HG03457 (cell line): Measurements from ENCODE around the gene TMPRSS13.
"Not testable (repeated sequence)": the region's sequence is repeated elsewhere in the genome, so short reads cannot be mapped to it uniquely, and the experiment has no call there.

Experiments
- ATAC-seq: cut with Tn5 transposase; IDR thresholded peaks from one replicate; pipeline ENCODE4 v1.9.1; 2021; ENCODE audit warnings: moderate number of reproducible peaks; ENCODE audit not compliant: unreplicated experiment

TMPRSS13 gene

DNA sequence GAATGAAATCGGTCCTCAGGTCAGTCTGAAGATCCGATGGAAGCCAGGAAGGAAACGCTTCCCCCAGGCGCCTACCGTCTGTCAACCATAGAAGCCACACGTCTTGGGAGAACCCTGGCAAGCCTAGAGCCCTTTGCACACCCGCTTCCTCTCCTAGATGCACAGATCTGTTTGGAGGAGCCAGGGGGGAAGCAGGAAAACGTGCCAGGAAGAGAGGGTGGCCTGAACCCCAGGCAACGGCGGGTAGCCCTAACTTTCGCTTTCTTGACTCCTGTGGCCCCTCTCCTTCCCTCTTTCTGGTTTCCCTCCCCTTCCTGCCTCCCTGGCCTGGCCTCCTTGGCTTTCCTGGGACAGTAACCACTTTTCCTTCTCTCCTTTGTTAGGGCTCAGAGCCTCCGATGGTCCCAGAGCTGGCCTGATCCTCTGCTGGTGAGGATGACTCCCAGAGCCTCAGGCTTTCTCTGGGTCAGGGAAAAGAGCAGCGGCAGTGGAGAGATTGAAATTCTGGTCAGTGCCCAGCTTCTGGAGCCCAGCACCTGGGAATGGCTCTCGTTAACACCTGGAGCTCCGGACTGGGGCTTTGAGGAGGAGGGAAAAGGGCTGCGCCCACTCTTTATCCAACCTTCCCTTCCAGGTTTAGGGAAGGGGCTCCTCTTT, 54.8 kb downstream of the TMPRSS13 start:
- no peak for ATAC-seq

DNA sequence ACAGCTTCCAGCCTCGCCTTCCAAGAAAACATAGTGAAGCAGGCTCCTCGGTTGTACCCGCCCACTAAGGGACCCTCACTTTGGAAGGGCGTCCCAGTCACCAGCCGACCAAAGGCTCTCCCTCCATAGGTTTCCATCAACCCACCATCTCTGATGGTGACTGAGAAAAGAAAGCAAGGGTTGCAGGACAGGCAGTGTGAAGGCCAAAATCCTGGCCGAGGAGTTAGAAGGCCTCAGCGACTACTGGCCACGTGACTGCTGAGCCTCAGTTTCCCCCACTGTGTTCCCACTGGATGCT, 55.4 kb downstream of the TMPRSS13 start:
- ATAC-seq: no peak

DNA sequence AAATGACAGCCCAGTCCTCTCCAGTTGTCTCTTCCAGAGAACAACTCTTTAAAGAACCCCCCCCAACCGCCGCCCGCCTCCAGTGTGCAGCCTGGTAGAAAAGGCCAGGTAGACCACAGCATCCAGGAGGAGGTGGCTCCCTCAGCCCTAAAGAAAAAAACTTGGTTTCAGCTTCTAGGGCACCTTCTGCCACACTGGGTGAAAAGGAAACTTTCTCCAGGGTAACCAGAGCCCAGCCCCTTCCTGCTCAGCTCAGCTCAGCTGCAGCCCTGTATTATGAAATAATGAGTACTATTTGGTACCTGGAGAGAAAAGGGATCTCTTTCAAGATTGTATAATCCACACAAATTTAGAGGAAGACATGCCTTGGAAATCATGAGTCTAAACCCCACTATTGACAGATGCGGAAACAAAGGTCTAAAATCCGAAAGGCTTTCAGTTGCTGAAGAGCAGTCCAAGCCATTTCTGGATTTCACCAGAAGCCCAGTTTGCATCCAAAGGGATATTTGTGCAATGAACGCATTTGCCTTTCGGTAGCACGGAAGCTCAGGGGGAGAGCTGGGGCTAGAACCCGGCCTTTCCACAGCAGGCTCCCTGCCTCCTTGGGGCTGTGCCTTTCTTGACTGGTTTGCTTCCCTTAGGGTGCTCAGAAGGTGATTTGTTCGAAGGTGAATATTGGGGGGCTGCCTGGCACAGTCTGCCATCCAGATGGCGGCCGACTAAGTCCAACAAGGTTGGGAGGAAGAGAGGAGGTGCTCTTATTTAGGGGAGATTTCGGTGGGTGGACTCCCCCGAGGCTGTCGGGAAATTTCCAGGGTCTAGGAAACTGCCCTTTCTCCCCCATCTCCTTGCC, 56.0 kb downstream of the TMPRSS13 start:
- ATAC-seq: no peak

DNA sequence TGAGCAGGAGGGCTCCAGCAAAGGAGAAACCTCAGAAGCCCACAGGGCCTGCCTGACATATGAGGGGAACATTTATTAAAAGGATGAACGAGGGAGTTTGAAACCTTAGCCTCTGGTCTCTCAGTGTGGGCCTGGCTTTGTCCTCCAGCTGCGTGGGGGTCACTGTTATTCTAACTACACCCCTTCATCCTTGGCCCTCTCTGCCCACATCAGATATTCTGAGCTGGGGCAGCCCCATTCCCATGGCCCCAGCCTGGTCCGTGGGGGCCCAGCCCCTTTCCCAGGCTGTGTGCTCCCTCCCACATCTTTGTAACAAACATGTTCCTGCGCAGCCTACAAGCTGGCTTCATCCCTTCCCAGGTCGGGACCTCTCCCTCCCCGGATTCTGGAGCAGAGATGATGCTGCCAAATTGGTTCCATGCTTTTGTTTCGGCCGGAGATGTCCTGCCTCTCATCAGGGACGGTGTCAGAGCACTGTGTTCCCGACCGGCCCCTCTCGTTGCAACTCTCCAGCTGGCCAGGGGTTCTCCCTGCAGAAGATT, 56.7 kb downstream of the TMPRSS13 start:
- no peak for ATAC-seq

DNA sequence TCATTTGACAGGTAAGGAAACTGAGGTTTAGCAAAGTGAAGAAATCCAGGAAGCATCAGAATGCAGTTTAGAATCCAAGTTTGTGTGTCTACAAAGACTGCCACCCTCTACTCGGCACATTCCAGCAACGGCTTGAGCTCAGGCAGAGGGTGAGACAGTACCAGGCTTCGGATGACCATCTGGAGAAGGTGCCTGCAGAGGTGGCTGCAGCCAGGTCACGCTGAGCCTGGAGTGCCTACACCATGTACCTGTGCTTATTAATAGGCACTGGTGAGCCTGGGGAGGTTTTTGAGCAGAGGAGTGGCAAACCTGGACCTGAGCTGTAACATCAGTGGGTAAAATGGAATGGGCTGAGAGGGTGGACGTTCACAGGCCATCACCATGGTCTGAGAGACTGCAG, 57.4 kb downstream of the TMPRSS13 start:
- no peak for ATAC-seq

DNA sequence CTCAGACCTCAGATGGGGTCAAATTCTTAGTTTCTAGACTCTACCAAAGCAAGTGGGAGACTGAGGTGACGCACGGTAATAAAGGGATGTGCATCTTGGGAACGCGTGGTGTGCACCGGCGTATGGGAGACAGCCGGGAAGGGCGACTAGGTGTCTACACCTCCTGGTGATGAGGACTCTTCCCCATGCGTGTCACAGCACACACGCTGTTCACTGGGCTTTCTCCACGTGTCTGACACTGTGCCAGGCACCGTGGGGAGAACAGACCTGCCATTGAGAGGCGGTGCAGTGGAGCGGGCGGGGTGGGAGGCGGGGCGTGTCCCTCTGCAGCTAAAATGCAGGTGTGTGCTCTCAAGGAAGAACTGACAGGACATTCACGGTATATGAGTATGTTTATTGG, 58.0 kb downstream of the TMPRSS13 start:
- ATAC-seq: no peak

DNA sequence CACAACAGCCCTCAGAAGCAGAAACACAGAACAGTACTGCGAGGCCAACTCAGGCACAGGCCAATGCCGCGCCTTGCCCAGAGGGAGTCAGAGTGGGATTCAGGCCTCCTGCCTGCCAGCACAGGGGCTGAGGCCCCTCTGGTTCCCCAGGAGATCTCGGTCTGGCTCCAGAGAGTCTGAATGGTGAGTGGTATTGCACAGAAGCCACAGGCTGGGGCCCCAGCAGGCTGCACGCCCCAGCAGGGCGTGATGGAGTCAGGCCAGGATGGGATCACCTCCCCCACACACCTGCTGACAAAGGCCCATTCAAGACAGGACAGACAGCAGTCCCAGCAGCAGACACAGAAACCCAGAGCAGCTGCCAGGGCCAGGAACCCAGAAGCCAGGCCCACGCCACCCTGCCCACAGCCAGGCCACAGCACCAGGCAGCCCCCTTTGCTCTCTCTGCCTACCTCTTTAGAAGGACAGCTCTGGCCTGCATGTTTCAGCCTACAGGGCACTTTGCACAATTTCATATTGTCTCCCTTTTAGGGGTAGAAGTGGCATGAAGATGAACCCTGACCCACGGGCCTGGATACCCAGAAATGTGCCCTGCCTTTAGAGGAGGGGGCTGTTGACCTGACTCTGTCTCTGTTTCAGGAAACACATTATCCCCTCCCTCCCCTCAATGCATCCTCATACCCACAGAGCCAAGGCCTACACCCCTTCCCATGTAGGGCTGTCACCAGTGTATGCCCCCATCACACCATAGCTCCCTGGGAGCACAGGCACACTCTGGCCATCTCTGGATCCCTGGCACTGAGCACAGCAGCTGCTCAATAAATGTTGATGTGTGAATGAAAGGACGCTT, 58.9 kb downstream of the TMPRSS13 start:
- ATAC-seq: no peak

DNA sequence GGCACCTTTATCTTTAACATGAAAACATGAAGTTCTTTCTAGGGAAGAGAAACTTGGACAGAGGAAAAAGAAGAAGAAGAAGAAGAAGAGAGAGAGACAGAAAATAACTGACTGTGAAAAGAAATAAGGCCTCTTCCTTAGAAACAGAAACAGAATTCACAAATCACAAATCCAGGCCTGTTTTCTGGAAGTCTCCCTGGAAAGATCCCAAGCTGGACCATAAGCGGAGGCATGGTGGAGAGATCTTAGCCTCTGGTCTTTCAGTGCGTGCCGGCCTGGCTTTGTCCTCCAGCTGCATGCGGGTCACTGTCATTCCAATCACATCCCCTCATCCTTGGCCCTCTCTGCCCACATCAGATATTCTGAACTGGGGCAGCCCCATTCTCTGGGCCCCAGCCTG, 59.6 kb downstream of the TMPRSS13 start:
- ATAC-seq: no peak

DNA sequence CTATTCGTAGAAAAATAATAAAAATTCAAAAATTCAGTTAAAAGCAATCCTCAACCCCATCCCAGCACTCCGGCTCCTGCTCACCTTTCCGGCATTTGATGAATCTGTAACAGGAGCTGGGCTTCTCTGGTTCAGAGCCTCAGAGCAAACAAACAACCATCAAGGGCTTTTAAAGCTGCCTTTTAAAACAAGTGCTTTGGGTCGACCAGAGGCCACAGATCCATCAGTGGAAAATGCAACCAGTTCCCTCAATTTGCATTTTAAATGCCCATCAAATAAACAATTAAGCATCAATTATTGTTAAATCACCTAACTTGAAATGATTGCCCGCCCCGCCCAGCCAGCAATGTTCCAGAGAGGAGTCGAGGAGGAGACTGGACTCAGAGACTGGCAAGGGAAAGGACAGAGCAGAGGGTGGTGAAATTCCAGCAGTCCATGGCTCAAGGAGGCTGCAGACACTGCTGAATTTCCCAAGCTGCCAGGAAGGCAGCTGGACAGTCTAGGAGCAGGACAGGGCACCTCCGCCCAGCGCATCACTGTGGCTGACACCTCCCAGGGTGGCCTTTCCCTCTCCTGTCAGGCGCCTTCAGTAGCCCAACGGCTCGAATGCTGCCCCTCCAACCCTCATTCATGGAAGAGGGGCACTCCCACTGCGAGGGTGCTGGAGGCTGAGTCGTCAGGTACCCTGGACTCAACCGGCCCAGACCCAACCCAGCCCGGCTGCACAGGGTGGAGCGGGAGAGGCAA, 60.2 kb downstream of the TMPRSS13 start:
- ATAC-seq: no peak

DNA sequence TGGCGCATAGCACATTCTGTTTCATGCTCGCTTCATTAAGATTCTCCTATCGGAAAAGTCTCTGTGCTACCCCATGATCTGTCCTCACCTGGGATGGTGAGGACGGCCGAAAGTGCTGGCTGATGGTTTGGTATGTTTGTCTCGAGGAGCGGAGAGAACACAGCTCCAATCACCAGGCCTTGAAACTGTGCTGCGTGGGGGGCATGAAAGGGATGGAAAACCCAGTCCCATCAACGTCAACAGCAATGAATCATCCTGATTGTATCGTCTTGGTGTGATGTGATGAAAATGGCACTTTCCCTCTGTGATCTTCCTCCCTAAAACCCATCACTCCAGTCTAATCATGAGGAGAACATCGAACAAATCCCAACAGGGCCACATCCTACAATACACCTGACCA, 61.1 kb downstream of the TMPRSS13 start:
- no peak for ATAC-seq

DNA sequence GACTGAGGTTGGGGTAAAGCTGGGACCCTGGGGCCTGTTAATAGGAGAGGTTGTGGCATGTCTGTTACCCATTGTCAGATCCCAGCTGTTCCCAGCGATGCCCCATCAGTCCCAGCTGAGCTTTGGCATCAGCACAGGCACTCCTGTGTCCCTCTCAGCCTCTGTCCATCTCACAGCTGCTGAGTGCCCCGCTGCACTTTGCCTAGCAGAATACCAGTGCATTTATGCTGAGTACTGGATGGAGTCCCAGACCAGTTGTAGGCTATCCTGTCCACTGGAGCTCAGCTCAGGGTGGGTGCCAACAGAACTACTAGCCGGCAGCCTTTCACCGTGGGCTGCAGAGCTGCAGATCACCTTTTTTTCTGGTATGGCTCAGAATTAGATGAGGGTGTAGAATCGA, 62.7 kb downstream of the TMPRSS13 start:
- ATAC-seq: no peak

DNA sequence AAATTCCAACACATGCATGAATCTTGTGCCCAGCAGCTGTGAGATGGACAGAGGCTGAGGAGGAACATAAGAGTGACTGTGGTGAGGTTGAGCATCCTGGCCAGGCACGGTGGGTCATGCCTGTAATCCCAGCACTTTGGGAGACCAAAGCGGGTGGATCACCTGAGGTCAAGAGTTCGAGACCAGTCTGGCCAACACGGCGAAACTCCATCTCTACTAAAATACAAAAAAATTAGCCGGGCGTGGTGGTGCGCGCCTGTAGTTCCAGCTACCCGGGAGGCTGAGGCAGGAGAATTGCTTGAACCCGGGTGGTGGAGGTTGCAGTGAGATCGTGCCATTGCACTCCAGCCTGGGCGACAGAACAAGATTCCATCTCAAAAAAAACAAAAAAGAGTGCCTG, 63.7 kb downstream of the TMPRSS13 start:
- not testable (repeated sequence) for ATAC-seq

DNA sequence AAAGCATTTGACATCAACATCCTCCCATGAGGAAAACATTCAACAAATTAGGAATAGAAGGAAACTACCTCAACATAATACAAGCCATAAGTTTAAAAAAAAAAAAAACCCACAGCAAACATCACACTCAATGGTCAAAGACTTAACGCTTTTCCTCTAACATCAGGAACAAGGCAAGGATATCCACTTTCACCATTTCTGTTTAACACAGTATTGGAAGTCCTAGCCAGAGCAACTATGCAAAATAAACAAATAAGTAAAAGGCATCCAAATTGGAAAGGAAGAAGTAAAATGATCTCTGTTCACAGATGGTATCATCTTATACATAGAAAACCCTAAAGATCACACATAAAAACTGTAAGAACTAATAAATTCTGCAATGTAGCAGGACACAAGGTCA, 65.8 kb downstream of the TMPRSS13 start:
- no peak for ATAC-seq

DNA sequence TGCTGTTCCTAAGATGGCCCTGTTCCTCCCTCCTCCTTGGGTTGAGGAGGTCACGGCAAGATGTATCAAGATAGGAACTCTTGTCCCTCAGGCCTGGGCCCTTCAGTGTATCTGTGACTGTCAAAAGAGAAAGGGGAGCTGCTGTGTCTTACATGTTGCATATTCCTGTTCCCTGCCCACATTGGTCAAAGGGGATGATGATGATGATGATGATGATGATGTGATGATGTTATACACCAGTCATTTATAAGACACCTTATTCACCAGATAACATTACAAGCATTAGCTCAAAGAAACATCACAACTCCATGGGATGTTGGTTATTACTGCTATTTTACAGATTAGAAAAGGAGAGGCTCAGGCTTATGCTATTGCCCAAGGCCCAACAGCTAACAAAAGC, 66.4 kb downstream of the TMPRSS13 start:
- no peak for ATAC-seq

DNA sequence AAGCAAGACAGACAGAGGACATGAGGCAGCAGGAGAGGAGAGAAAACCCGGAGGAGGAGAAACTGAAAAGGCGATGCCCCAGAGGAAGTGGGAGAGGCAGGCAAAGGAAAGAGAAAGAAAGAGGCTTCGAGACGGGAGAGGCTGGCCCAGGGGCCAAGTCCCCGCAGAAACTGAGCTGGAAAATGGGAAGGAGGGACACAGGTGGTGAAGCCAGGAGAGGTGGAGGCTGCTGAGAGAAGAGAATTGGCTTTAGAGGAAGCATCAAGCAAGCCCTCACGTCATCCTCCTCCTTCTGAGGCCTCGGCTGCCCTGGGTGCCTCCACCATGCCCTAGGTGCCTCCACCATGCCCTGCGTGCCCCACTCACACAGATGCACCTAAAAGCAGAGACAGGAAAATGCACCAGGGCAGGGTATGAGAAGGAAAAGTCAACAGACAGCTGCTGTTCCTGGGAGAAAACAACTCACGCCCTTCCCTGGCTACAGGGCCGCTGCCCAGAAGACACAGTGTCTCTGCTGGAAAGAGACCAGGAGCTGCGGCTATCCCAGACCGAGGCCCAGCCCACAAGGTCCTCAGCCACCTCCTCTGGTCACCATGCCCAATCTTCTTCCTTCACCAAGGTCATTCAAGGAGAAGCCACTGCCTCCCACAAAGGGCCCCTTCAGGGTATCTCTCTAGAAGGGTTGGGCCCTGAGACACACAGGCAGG, 67.0 kb downstream of the TMPRSS13 start:
- ATAC-seq: no peak

DNA sequence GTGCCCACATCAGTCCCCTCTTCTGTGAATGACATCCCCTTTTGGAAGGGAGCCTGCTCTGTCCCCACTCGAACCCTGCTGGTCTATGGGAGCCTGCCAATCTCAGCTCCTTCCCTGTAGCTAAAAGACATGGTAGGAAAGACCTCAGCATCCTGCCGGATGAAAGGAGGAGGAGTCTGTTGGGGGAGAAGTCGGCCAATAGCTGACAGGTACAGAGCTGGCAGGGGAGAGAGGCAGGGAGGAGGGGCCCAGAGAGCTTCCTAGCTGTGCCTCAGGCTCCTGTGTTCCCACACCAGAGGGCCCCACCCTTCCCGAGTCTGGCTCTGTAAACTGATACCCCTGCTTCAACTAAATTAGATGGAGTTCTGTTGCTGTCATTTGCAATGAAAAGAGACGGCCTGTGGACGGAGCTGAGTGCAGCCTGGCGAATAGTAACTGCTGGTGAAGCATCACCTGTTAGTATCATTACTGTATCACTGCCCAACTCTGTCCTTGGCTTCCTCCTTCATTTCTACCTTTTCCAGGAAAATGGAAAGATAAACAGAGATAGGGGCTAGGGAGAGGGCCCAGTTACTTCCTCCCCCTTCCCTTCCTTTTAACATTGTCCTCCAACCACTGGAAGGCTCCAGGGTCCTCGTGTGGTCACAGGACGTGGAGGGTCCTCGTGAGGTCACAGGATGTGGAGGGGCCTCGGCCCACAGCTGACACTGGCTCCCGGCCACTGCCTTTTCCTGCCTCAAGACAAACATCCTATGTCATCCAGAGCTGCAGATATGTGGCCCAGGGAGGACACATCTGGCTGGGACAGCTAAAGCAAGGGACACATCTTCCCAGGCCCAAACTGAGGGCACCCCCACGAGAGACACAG, 67.8 kb downstream of the TMPRSS13 start:
- no peak for ATAC-seq

DNA sequence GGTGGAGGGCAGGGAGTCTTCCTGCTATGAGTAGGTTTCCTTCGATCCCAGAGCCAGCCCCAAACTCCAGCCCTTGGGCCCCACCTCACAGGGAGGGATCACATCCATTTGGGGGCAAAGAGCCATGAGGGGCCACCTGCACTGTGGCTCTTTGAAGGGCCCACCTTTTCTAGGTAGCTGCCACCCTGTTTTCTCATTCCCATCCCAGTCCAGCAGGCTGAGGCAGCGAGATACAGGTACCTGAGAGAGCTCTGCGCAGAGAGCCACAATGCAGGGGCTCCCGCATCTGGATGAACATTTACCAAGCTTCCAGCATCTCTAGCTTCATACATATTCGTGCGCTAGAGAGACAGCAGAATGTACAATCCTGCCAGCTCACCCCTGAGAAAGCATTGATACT, 69.1 kb downstream of the TMPRSS13 start:
- ATAC-seq: no peak

DNA sequence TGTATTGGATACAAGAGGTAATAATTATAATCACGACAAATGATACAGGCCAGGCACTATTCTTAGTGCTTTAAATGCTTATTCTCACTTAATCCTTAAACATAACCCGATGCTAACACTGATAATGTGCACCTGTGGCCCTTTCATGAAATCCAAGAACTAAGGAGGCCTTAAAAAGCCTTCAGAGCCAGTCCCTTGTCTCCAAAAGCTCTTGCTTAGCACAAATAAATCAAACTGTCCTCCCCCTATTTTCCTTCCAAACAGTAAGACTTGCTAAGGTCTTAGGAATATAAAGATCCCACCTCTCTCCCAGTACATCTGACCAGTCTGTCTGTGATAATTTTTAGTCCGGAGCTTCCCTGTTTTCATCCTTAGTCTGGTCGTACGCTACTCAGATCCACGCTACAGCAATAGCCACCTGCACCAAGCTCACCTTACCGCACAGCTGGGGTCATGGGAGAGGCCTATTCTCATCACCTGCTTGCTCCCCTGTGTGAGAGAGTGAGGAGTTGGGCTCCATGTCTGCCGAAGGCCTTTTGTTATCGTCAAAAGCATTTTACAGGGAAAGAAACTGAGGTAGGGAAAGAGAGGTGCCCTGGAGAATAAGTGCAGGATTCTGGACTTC, 69.6 kb downstream of the TMPRSS13 start:
- no peak for ATAC-seq

DNA sequence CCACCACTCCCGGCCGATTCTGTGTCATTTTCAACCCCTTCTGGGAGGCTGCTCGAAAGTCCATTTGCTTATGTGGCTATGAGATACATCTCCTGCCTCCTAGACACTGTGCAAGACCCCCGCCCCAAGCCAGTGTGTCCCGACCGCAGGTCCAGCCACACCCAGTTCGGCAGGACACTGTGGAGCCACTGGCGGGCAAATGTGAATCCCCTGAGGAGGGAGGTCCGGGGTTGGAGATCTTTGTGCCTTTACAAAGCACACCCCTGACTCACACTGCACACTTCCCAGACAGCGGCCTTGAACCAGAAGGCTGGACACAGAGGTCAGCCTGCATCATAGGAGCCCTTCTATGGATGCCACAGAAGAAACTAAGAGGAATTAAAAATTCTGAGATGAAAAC, 70.1 kb downstream of the TMPRSS13 start:
- ATAC-seq: no peak
